Adrenal gland (tissue), 12 donors: ENCODE data around the gene ZFAND6. TPM values are rescaled to one million over a fixed set of nuclear protein-coding genes. Genes with fewer than 3 reads are reported as not detected.

ENCODE experiments used
- DNase-seq, 7 donors: peaks; one replicate each; pipeline ENCODE4 v3.0.0-alpha.2; 2019 to 2020
- H3K27ac ChIP-seq, 5 donors: fragments of 200-600 bp; sonication (generic) in 4 of 5; 1 replicate in 3 of 5; 2 replicates in 2 of 5; pipeline versions ENCODE4 v1.5.1 to v1.8.0; 2016 to 2020; ENCODE audit warnings: mild to moderate bottlenecking in 1 of 5
- H3K27me3 ChIP-seq: fragments of 200-600 bp; 2 replicates; pipeline ENCODE4 v1.8.0; 2021
- H3K36me3 ChIP-seq, 2 donors: fragments of 200-600 bp; replicated peaks in 1 of 2; 1 replicate in 1 of 2; 2 replicates in 1 of 2; pipeline versions ENCODE4 v1.5.1 to v1.8.0; 2018 to 2022
- H3K4me1 ChIP-seq, 2 donors: fragments of 200-600 bp; replicated peaks in 1 of 2; 1 replicate in 1 of 2; 2 replicates in 1 of 2; pipeline versions ENCODE4 v1.5.1 to v1.8.0; 2018 to 2021
- H3K4me3 ChIP-seq, 4 donors: fragments of 200-600 bp; sonication (generic) in 3 of 4; one replicate each; pipeline ENCODE4 v1.5.1; 2016 to 2018
- H3K9me3 ChIP-seq, 3 donors: fragments of 200-600 bp; sonication (generic) in 1 of 3; replicated peaks in 1 of 3; 1 replicate in 2 of 3; 2 replicates in 1 of 3; pipeline versions ENCODE4 v1.5.1 to v1.8.0; 2016 to 2021
- POLR2A ChIP-seq, 2 donors: fragments of 450-650 bp; IDR thresholded peaks; one replicate each; pipeline ENCODE4 v1.6.1; 2017; ENCODE audit warnings: antibody characterized with exemption in 2 of 2, mild to moderate bottlenecking in 2 of 2, moderate library complexity in 1 of 2
- WGBS, 4 donors: extraction: QIAGEN DNeasy Blood & Tissue Kit in 2 of 4; methylation state at CpG; one replicate each; pipeline versions ENCODE4 v1.1.5 to v1.1.7; 2013 to 2017; 5-methylcytosine and 5-hydroxymethylcytosine counted together
- intact Hi-C, 2 donors: fragments of 100-400 bp; cut with DNase I; formaldehyde crosslinking; loops; one replicate each; pipeline versions ENCODE4 v1.14.1 to v1.15.0; 2022 to 2023
- polyA plus RNA-seq, 3 donors: library from polyadenylated mRNA; stranded (reverse); fragments of 200-250 nt in 2 of 3; fragments of 350-450 nt in 1 of 3; fragmentation: Illumina TruSeq in 1 of 3; extraction: RNeasy Lipid Tissue Mini Kit (QIAGEN cat#74804) in 1 of 3; gene quantifications; one replicate each; pipeline ENCODE4 v1.2.3, GENCODE V29; 2013 to 2014
- total RNA-seq, 9 donors: library from RNA; depleted of rRNA in 4 of 9; stranded (reverse); fragments of >200 nt in 4 of 9; fragments of 120-200 nt in 1 of 9; fragmentation: NEBNext Ultra II Directional in 1 of 9; extraction: Animal tissue kit (Norgen Biotek cat#: 25700) in 1 of 9; gene quantifications; one replicate each; pipeline versions ENCODE4 v1.1.0 to v1.2.4, GENCODE V29; 2013 to 2023
- TF ChIP-seq, protein P1 (sequence below), 6 experiments: fragments of 450-650 bp in 4 of 6; fragments of 200-600 bp in 2 of 6; sonication (generic) in 1 of 6; IDR thresholded peaks; 1 replicate in 5 of 6; 2 replicates in 1 of 6; pipeline versions ENCODE4 v1.5.1 to v1.8.0; 2016 to 2021; ENCODE audit warnings: antibody characterized with exemption in 6 of 6, mild to moderate bottlenecking in 2 of 6, moderate library complexity in 1 of 6
- donor health status: healthy with polysubstance abuse.
- donor health status: Bipolar disorder and iron deficiency.
- donor health status: DM: yes; HTN: yes; CAD: no.
- donor health status: DM: no; HTN: no; CAD: no.
- donor health status: DM: no; HTN: no; CAD: no.
- donor health status: DM: yes; HTN: yes; CAD: no.

ZFAND6 gene
- total and polyA plus RNA-seq, 12 donors: 46.5 to 197 (median 105) TPM

DNA sequence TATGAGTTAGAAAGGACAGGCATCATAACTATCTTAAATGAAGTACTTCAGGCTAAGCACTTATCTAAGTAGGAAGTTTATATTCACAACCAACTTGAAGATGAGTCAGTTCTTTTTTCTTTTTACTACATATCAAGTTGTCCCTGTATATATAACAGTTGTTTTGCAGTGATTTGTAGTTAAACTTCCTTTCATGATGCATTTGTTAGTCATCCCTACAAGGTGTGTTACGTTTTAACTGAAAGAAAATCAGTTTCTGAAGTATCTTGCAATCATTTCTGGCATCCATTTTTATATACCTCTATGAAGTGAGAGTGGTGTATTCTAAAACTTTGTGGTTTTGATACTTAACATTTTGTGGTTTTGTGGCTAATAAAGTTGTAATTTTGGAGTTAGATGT is 46.1 kb downstream of the ZFAND6 start:
- TF ChIP-seq, protein P1, sequence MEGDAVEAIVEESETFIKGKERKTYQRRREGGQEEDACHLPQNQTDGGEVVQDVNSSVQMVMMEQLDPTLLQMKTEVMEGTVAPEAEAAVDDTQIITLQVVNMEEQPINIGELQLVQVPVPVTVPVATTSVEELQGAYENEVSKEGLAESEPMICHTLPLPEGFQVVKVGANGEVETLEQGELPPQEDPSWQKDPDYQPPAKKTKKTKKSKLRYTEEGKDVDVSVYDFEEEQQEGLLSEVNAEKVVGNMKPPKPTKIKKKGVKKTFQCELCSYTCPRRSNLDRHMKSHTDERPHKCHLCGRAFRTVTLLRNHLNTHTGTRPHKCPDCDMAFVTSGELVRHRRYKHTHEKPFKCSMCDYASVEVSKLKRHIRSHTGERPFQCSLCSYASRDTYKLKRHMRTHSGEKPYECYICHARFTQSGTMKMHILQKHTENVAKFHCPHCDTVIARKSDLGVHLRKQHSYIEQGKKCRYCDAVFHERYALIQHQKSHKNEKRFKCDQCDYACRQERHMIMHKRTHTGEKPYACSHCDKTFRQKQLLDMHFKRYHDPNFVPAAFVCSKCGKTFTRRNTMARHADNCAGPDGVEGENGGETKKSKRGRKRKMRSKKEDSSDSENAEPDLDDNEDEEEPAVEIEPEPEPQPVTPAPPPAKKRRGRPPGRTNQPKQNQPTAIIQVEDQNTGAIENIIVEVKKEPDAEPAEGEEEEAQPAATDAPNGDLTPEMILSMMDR (IDR thresholded peaks at IDR 0.05): no peak
- no peak for TF ChIP-seq POLR2A (IDR thresholded peaks at IDR 0.05)
- Histone ChIP-seq H3K36me3 (no peaks in the 10 kb centered on the region), H3K27me3 (no peaks in the 10 kb centered on the region), H3K4me1 (peaks cover 11 to 38% of the 10 kb centered on the region in 2 donors), H3K27ac (peak overlapping the region in 3 of 5 donors; percentile 33 to 70 (median 43)), H3K4me3 (no peak overlapping the region), H3K9me3 (no peaks in the 10 kb centered on the region)
- no peak for DNase-seq
- intact Hi-C loops: no loop called here
- WGBS, 4 donors: 30 to 75% (median 46%) methylated on average over 1 of the region's 1 CpG

DNA sequence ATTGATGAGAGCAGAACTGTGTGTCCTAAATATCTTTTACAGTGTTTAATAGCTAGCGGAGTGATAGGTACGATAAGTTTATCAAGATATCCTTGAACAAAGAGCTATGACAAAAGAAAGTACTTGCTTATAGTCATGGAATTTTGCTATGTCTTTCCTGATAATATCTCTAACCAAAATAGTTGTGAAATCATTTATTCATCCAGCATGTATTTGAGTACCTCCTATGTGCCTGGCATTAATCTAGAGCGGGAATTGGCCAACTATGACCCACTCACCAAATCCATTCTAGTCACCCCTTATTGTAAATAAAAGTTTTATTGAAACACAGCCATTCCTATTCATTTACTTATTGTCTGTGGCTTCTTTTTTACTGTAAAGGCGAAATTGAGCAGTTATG is 46.6 kb downstream of the ZFAND6 start:
- Histone ChIP-seq H3K27ac (peak overlapping the region in 3 of 5 donors; percentile 33 to 70 (median 43)), H3K9me3 (no peaks in the 10 kb centered on the region), H3K4me1 (peaks cover 11 to 38% of the 10 kb centered on the region in 2 donors), H3K27me3 (no peaks in the 10 kb centered on the region), H3K4me3 (no peak overlapping the region), H3K36me3 (no peaks in the 10 kb centered on the region)
- 59 to 61% (median 61%) methylated on average over 4 of the region's 4 CpGs for WGBS, 4 donors
- intact Hi-C loops: no loop called here
- TF ChIP-seq, protein P1 (IDR thresholded peaks at IDR 0.05): no peak
- TF ChIP-seq POLR2A (IDR thresholded peaks at IDR 0.05): no peak
- peak in 1 of 7 donors; percentile 27 for DNase-seq

DNA sequence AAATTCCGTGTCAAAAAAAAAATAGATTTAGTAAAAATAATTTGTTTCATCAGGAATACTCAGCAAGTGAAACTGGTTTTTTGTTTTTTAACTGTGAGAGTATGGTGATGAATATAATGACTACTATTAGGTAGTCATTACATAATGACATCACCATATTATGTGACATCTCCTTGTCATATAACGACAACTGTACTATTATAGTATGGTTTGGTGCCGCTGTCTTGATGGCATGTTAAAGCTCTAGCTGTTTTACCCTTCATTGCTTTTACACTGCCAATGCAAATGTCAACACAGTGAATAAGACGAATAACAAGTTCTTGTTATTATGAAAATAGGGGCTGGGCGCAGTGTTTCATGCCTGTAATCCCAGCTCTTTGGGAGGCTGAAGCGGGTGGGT is 47.7 kb downstream of the ZFAND6 start:
- TF ChIP-seq, protein P1 (IDR thresholded peaks at IDR 0.05): no peak
- TF ChIP-seq POLR2A (IDR thresholded peaks at IDR 0.05): no peak
- Histone ChIP-seq H3K4me3 (no peak overlapping the region), H3K36me3 (no peaks in the 10 kb centered on the region), H3K27ac (no peak overlapping the region), H3K27me3 (no peaks in the 10 kb centered on the region), H3K4me1 (peaks cover 11 to 38% of the 10 kb centered on the region in 2 donors), H3K9me3 (no peaks in the 10 kb centered on the region)
- WGBS, 4 donors: 84 to 93% (median 91%) methylated on average over 6 of the region's 6 CpGs
- no peak for DNase-seq
- intact Hi-C loops: no loop called here

DNA sequence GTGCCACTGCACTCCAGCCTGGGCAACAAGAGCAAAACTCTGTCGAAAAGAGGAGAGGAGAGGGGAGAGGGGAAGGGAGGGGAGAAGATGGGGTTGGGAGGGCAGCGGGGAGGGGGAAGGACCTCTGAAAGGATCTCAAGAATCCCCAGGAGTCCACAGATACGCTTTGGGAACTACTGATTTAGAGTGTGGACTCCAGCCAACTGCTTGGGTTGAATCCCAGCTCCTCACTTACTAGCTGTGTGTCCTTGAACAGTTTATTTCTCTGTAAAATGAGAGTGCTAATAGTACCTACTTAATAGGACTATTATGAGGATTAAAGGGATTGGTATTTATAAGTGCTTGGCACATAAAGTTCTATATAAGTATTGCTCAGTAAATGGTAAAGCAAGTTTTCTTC is 48.3 kb downstream of the ZFAND6 start:
- Histone ChIP-seq H3K4me3 (no peak overlapping the region), H3K4me1 (peaks cover 11 to 38% of the 10 kb centered on the region in 2 donors), H3K9me3 (no peaks in the 10 kb centered on the region), H3K27me3 (no peaks in the 10 kb centered on the region), H3K27ac (no peak overlapping the region), H3K36me3 (no peaks in the 10 kb centered on the region)
- 35 to 45% (median 39%) methylated on average over 2 to 3 of the region's 3 CpGs for WGBS, 4 donors
- TF ChIP-seq, protein P1 (IDR thresholded peaks at IDR 0.05): no peak
- TF ChIP-seq POLR2A (IDR thresholded peaks at IDR 0.05): no peak
- intact Hi-C loops: no loop called here
- peak in 2 of 7 donors; percentile 31 to 36 for DNase-seq
